HCT116 (cell line): ENCODE data around the gene TBC1D25. TPM values are rescaled to one million over a fixed set of nuclear protein-coding genes. Genes with fewer than 3 reads are reported as not detected.
A peak's percentile ranks its signal among the peaks of the same experiment; 100 is the strongest.

ENCODE experiments used
- ATAC-seq: fragments of 200-7000 bp; cut with Tn5 transposase; 2 replicates; pipeline ENCODE4 v1.9.1; 2020; ENCODE audit warnings: mild to moderate bottlenecking, moderate library complexity
- BruUV-seq: library from RNA; stranded (reverse); fragments of 400-500 nt; replicated peaks from 2 replicates; lab custom pipeline; 2021; lab: Mats Ljungman, UMichigan
- CTCF ChIA-PET: fragments of 300-600 bp; sonication (Branson Sonifier 250); formaldehyde crosslinking; loops from one replicate; lab custom pipeline; 2021; ENCODE audit warnings: antibody characterized with exemption; lab: Charles Lee
- POLR2A ChIA-PET: fragments of 300-600, 350-600 bp; sonication (Branson Sonifier 250); formaldehyde crosslinking; loops from one replicate; lab custom pipeline; 2021; ENCODE audit warnings: antibody characterized with exemption; lab: Charles Lee
- RAD21 ChIA-PET, 2 experiments: fragments of 300-600 bp; sonication (Branson Sonifier 250); formaldehyde crosslinking; loops; one replicate each; lab custom pipeline; 2023; ENCODE audit warnings: low total read pairs in 2 of 2; ENCODE audit not compliant: uncharacterized antibody in 2 of 2, unreplicated experiment in 2 of 2, low non-redundant PET in 1 of 2; lab: Charles Lee
- DNase-seq: peaks from one replicate; pipeline ENCODE4 v3.0.0-alpha.2; 2010; ENCODE audit warnings: low read depth, low spot score
- H2AFZ ChIP-seq: fragments of 200-600 bp; shearing (Covaris generic), sonication (generic); 2 replicates; pipeline ENCODE4 v1.6.1; 2017; ENCODE audit warnings: low read depth, mixed run types, mixed read lengths, antibody characterized with exemption, low read length; ENCODE audit not compliant: poor library complexity, severe bottlenecking
- H3K27ac ChIP-seq: 2 replicates; pipeline ENCODE4 v1.5.1; 2012; ENCODE audit warnings: low read depth, low read length
- H3K27me3 ChIP-seq: fragments of 200-600 bp; sonication (generic); 2 replicates; pipeline ENCODE4 v1.6.1; 2016; ENCODE audit warnings: mixed run types, low read length, mixed read lengths; ENCODE audit not compliant: insufficient read depth
- H3K36me3 ChIP-seq, 2 experiments: fragments of 200-500 bp in 1 of 2; fragments of 200-600 bp in 1 of 2; sonication (Bioruptor generic) in 1 of 2; sonication (generic) in 1 of 2; 2 replicates each; pipeline versions ENCODE4 v1.5.1 to v1.6.1; 2014 to 2016; ENCODE audit warnings: low read length in 2 of 2, inconsistent platforms in 1 of 2, mixed read lengths in 1 of 2, mixed run types in 1 of 2; ENCODE audit not compliant: insufficient read depth in 2 of 2, control insufficient read depth in 1 of 2
- H3K4me1 ChIP-seq, 2 experiments: fragments of 200-600 bp in 1 of 2; sonication (generic) in 1 of 2; 2 replicates each; pipeline versions ENCODE4 v1.5.1 to v1.6.1; 2012 to 2017; ENCODE audit warnings: low read length in 2 of 2, inconsistent platforms in 1 of 2, mild to moderate bottlenecking in 1 of 2, mixed read lengths in 1 of 2, mixed run types in 1 of 2, moderate library complexity in 1 of 2; ENCODE audit not compliant: insufficient read depth in 2 of 2, control insufficient read depth in 1 of 2
- H3K4me2 ChIP-seq: fragments of 200-600 bp; sonication (generic); 2 replicates; pipeline ENCODE4 v1.6.1; 2017; ENCODE audit warnings: mixed run types, low read length, mixed read lengths
- H3K4me3 ChIP-seq, 2 experiments: fragments of 200-600 bp in 1 of 2; sonication (generic) in 1 of 2; replicated peaks in 1 of 2; 2 replicates each; pipeline ENCODE4 v1.5.1; 2011 to 2016; ENCODE audit warnings: low read length in 2 of 2, control low read depth in 1 of 2, low read depth in 1 of 2, mild to moderate bottlenecking in 1 of 2, mixed read lengths in 1 of 2, mixed run types in 1 of 2
- H3K79me2 ChIP-seq: fragments of 200-600 bp; sonication (generic); 2 replicates; pipeline ENCODE4 v1.6.1; 2017; ENCODE audit warnings: mild to moderate bottlenecking, mixed run types, low read length, moderate library complexity, mixed read lengths; ENCODE audit not compliant: insufficient read depth
- H3K9ac ChIP-seq: fragments of 200-600 bp; sonication (generic); 2 replicates; pipeline ENCODE4 v1.6.1; 2016; ENCODE audit warnings: low read length, mixed read lengths
- H3K9me2 ChIP-seq: fragments of 200-600 bp; sonication (generic), shearing (Covaris generic); 2 replicates; pipeline ENCODE4 v1.6.1; 2017; ENCODE audit warnings: mixed run types, mild to moderate bottlenecking, moderate library complexity; ENCODE audit not compliant: insufficient read depth
- H3K9me3 ChIP-seq, 2 experiments: fragments of 200-500 bp in 1 of 2; fragments of 200-600 bp in 1 of 2; sonication (Bioruptor generic) in 1 of 2; sonication (generic) in 1 of 2; 2 replicates each; pipeline ENCODE4 v1.6.1; 2014 to 2017; ENCODE audit warnings: low read length in 2 of 2, mixed read lengths in 2 of 2, inconsistent platforms in 1 of 2, low read depth in 1 of 2, mild to moderate bottlenecking in 1 of 2, mixed run types in 1 of 2, moderate library complexity in 1 of 2; ENCODE audit not compliant: control insufficient read depth in 1 of 2, insufficient read depth in 1 of 2
- H4K20me1 ChIP-seq: fragments of 200-600 bp; sonication (generic), shearing (Covaris generic); 2 replicates; pipeline ENCODE4 v1.6.1; 2017; ENCODE audit warnings: mixed run types, mild to moderate bottlenecking, moderate library complexity; ENCODE audit not compliant: insufficient read depth
- EGR1 ChIP-seq: IDR thresholded peaks from 2 replicates; pipeline ENCODE4 v1.6.1; 2012; ENCODE audit warnings: low read depth
- ELF1 ChIP-seq: IDR thresholded peaks from 2 replicates; pipeline ENCODE4 v1.6.1; 2012; ENCODE audit warnings: low read depth, borderline replicate concordance
- EZH2 ChIP-seq: fragments of 200-600 bp; sonication (generic); IDR thresholded peaks from 2 replicates; pipeline ENCODE4 v1.6.1; 2017; ENCODE audit warnings: antibody characterized with exemption, mixed run types
- EZH2phosphoT487 ChIP-seq: fragments of 200-600 bp; IDR thresholded peaks from 2 replicates; pipeline ENCODE4 v1.6.1; 2018; ENCODE audit warnings: antibody characterized with exemption, borderline replicate concordance
- FOSL1 ChIP-seq: IDR thresholded peaks from 2 replicates; pipeline ENCODE4 v1.6.1; 2012; ENCODE audit warnings: low read depth
- JUND ChIP-seq: IDR thresholded peaks from 2 replicates; pipeline ENCODE4 v1.6.1; 2012
- POLR2AphosphoS5 ChIP-seq: IDR thresholded peaks from 2 replicates; pipeline ENCODE4 v1.6.1; 2011; ENCODE audit warnings: mild to moderate bottlenecking, low read depth, low read length, moderate library complexity
- RAD21 ChIP-seq: IDR thresholded peaks from 2 replicates; pipeline ENCODE4 v1.6.1; 2012; ENCODE audit warnings: low read depth, mild to moderate bottlenecking
- SIN3A ChIP-seq: IDR thresholded peaks from 2 replicates; pipeline ENCODE4 v1.6.1; 2012; ENCODE audit warnings: low read depth
- SP1 ChIP-seq: IDR thresholded peaks from 2 replicates; pipeline ENCODE4 v1.6.1; 2012; ENCODE audit warnings: low read depth
- TCF7L2 ChIP-seq: IDR thresholded peaks from 2 replicates; pipeline ENCODE4 v1.7.0; 2011; ENCODE audit warnings: borderline replicate concordance, inconsistent platforms; ENCODE audit not compliant: insufficient read depth, insufficient read length; ENCODE audit errors: extremely low read depth
- ZFX ChIP-seq: fragments of 450-650 bp; IDR thresholded peaks from 2 replicates; pipeline ENCODE4 v1.6.1; 2017
- intact Hi-C: fragments of 100-400 bp; cut with micrococcal nuclease; formaldehyde crosslinking; loops from 2 replicates; pipeline ENCODE4 v1.10.0; 2022
- total RNA-seq: library from RNA; stranded (reverse); gene quantifications from one replicate; pipeline ENCODE4 v1.2.1, GENCODE V29; 2021; ENCODE audit not compliant: unreplicated experiment
- TF ChIP-seq, protein P1 (sequence below): IDR thresholded peaks from 2 replicates; pipeline ENCODE4 v1.6.1; 2012
- TF ChIP-seq, protein P2 (sequence below): IDR thresholded peaks from 2 replicates; pipeline ENCODE4 v1.6.1; 2012; ENCODE audit warnings: low read depth

Gene TBC1D25
- total RNA-seq, 1 experiment from 2014 or later: 10.5 TPM

DNA sequence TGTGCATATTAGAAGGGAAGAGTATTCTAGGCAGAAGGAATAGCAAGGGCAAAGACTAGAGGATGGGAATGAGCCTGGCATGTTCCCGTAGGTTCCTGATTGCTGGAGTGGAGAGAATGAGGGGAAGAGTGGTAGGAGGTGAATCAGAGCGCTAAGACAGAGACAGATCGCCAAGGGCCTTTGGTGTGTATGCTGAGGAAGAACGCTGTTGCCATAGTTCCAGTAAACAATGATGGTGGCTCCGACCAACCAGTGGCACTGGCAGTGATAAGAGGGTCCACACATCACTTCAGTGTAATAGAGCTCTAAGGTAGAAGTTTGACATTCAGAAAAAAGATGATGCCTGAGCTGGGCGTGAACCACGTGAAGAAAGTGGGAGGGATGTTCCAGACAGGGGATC, 966 bp downstream of the TBC1D25 start:
- POLR2A ChIA-PET: interaction anchor here (1.1 to 1.5 kb wide), 4 partner anchors 11 to 34 kb away, joined by 3 to 6 read pairs (median 4); partner anchors contain the start of genes EBP and RBM3
- CTCF ChIA-PET: interaction anchor here (1.6 kb wide), 1 partner anchor 66 kb away, joined by 7 read pairs; no protein-coding TSS in a partner anchor

More for the DNA sequence above, 966 bp downstream of the TBC1D25 start:
- TF ChIP-seq RAD21 (no peak), TCF7L2 (no peak), POLR2AphosphoS5 (no peak), SIN3A (no peak), JUND (no peak), EGR1 (no peak), EZH2phosphoT487 (no peak), FOSL1 (no peak), ELF1 (no peak), EZH2 (no peak), SP1 (no peak), ZFX (no peak)
- TF ChIP-seq, protein P1, sequence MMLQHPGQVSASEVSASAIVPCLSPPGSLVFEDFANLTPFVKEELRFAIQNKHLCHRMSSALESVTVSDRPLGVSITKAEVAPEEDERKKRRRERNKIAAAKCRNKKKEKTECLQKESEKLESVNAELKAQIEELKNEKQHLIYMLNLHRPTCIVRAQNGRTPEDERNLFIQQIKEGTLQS: no peak
- TF ChIP-seq, protein P2, sequence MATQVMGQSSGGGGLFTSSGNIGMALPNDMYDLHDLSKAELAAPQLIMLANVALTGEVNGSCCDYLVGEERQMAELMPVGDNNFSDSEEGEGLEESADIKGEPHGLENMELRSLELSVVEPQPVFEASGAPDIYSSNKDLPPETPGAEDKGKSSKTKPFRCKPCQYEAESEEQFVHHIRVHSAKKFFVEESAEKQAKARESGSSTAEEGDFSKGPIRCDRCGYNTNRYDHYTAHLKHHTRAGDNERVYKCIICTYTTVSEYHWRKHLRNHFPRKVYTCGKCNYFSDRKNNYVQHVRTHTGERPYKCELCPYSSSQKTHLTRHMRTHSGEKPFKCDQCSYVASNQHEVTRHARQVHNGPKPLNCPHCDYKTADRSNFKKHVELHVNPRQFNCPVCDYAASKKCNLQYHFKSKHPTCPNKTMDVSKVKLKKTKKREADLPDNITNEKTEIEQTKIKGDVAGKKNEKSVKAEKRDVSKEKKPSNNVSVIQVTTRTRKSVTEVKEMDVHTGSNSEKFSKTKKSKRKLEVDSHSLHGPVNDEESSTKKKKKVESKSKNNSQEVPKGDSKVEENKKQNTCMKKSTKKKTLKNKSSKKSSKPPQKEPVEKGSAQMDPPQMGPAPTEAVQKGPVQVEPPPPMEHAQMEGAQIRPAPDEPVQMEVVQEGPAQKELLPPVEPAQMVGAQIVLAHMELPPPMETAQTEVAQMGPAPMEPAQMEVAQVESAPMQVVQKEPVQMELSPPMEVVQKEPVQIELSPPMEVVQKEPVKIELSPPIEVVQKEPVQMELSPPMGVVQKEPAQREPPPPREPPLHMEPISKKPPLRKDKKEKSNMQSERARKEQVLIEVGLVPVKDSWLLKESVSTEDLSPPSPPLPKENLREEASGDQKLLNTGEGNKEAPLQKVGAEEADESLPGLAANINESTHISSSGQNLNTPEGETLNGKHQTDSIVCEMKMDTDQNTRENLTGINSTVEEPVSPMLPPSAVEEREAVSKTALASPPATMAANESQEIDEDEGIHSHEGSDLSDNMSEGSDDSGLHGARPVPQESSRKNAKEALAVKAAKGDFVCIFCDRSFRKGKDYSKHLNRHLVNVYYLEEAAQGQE: no peak
- DNase-seq: no peak
- H3K36me3 ChIP-seq: no peaks in the 10 kb centered on the region
- intact Hi-C loops: no loop called here
- no peaks in the 10 kb centered on the region for H3K27me3 ChIP-seq
- peak overlapping the region; percentile 22; the same call in 1 of the 2 replicates for H3K27ac ChIP-seq
- no peaks in the 10 kb centered on the region for H3K79me2 ChIP-seq
- no peak for ATAC-seq
- H3K4me3 ChIP-seq: peak overlapping the region; percentile 56 to 63
- RAD21 ChIA-PET: no interaction called here
- H3K4me1 ChIP-seq: peaks cover 0 to 15% of the 10 kb centered on the region in 2 experiments; a peak in 3 of 4 replicates
- peak overlapping the region; percentile 81 for H3K4me2 ChIP-seq
- peak overlapping the region; percentile 59 for H3K9ac ChIP-seq
- no peak overlapping the region for H2AFZ ChIP-seq
- H4K20me1 ChIP-seq: no peaks in the 10 kb centered on the region
- no peaks in the 10 kb centered on the region for H3K9me2 ChIP-seq
- H3K9me3 ChIP-seq: no peaks in the 10 kb centered on the region
- BruUV-seq: TSS peak; percentile 43
